ENCODE measurements around the gene GJD2.

DNA sequence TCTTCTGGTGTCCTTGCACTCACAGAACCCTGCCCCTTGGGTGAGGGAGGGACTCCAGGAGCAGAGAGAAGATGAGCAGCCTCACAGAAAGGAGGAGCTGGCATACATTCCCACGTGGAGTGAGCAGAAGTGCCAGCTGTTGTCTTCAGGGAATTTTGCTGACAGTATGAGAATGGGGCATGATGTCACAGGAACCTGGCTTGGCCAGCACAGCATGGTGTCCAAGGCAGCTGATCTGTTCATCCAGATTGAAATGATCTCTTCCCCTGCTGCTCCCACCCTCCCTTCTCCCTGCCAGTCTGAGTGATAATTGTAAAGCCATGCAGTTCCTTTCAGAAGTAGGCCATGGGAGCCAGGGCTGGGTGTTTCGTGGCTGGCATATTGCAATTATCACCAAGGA is 53.3 kb downstream of the GJD2 start:
- TF ChIP-seq, protein P1, sequence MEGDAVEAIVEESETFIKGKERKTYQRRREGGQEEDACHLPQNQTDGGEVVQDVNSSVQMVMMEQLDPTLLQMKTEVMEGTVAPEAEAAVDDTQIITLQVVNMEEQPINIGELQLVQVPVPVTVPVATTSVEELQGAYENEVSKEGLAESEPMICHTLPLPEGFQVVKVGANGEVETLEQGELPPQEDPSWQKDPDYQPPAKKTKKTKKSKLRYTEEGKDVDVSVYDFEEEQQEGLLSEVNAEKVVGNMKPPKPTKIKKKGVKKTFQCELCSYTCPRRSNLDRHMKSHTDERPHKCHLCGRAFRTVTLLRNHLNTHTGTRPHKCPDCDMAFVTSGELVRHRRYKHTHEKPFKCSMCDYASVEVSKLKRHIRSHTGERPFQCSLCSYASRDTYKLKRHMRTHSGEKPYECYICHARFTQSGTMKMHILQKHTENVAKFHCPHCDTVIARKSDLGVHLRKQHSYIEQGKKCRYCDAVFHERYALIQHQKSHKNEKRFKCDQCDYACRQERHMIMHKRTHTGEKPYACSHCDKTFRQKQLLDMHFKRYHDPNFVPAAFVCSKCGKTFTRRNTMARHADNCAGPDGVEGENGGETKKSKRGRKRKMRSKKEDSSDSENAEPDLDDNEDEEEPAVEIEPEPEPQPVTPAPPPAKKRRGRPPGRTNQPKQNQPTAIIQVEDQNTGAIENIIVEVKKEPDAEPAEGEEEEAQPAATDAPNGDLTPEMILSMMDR (conservative IDR thresholded peaks at IDR 0.05 in 1 of 2, IDR thresholded peaks at IDR 0.05 in 1 of 2; ENCODE audit: extremely low read depth in 1 of 2, insufficient read depth in 1 of 2, low read depth in 1 of 2, low read length in 2 of 2): no peak
- no peak for TF ChIP-seq EZH2 (IDR thresholded peaks at IDR 0.05; ENCODE audit: borderline replicate concordance, low read length)

Data from mammary epithelial cell (primary cell).